PFSK-1 (cell line): ENCODE measurements around the gene JCHAIN.

Experiments used
- FOXP2 ChIP-seq: optimal IDR thresholded peaks from 2 replicates; pipeline ENCODE3; 2011; ENCODE audit warnings: borderline replicate concordance, control low read depth, inconsistent platforms; ENCODE audit not compliant: insufficient read depth; ENCODE audit errors: extremely low read length, extremely low read depth
- POLR2AphosphoS5 ChIP-seq: IDR thresholded peaks from 2 replicates; pipeline ENCODE4 v1.6.1; 2012; ENCODE audit warnings: low read depth, mild to moderate bottlenecking, control low read depth, low read length, moderate library complexity
- SIN3A ChIP-seq: IDR thresholded peaks from 2 replicates; pipeline ENCODE4 v1.6.1; 2012; ENCODE audit warnings: mild to moderate bottlenecking, low read length, moderate library complexity, borderline replicate concordance; ENCODE audit not compliant: insufficient read depth
- TAF1 ChIP-seq: IDR thresholded peaks from 2 replicates; pipeline ENCODE4 v1.6.1; 2012; ENCODE audit warnings: low read length, control low read depth, borderline replicate concordance; ENCODE audit not compliant: insufficient read depth
- TF ChIP-seq, protein P1 (sequence below), 2 experiments: IDR thresholded peaks; 2 replicates each; pipeline versions ENCODE4 v1.6.1 to v1.8.0; 2011 to 2012; ENCODE audit warnings: low read depth in 2 of 2, low read length in 2 of 2, control low read depth in 1 of 2, inconsistent platforms in 1 of 2, mild to moderate bottlenecking in 1 of 2, moderate library complexity in 1 of 2; ENCODE audit not compliant: insufficient read depth in 1 of 2

Gene JCHAIN

GRCh38 chr4:70705183-70706043 is 39.1 kb upstream of the JCHAIN start:
- TF ChIP-seq SIN3A (peak; percentile 65; the same call in 1 of the 2 replicates), FOXP2 (no peak), TAF1 (no peak), POLR2AphosphoS5 (peak; percentile 29; the same call in 1 of the 2 replicates)
- TF ChIP-seq, protein P1, sequence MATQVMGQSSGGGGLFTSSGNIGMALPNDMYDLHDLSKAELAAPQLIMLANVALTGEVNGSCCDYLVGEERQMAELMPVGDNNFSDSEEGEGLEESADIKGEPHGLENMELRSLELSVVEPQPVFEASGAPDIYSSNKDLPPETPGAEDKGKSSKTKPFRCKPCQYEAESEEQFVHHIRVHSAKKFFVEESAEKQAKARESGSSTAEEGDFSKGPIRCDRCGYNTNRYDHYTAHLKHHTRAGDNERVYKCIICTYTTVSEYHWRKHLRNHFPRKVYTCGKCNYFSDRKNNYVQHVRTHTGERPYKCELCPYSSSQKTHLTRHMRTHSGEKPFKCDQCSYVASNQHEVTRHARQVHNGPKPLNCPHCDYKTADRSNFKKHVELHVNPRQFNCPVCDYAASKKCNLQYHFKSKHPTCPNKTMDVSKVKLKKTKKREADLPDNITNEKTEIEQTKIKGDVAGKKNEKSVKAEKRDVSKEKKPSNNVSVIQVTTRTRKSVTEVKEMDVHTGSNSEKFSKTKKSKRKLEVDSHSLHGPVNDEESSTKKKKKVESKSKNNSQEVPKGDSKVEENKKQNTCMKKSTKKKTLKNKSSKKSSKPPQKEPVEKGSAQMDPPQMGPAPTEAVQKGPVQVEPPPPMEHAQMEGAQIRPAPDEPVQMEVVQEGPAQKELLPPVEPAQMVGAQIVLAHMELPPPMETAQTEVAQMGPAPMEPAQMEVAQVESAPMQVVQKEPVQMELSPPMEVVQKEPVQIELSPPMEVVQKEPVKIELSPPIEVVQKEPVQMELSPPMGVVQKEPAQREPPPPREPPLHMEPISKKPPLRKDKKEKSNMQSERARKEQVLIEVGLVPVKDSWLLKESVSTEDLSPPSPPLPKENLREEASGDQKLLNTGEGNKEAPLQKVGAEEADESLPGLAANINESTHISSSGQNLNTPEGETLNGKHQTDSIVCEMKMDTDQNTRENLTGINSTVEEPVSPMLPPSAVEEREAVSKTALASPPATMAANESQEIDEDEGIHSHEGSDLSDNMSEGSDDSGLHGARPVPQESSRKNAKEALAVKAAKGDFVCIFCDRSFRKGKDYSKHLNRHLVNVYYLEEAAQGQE (IDR thresholded peaks at IDR 0.05; ENCODE audit: insufficient read depth in 1 of 2, low read depth in 2 of 2, low read length in 2 of 2), result no peak

DNA sequence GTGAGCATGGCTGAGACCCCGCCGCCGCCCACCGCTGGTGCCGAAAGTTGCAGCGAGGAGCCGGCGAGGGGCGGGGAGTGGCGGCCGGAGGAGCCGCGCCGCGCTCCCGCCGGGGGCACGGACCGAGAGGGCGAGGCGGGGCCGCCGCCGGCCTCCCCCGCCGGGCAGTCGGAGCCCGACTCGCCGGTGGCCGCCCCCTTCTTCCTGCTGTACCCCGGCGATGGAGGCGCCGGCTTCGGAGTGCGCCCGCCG is 38.5 kb upstream of the JCHAIN start:
- TF ChIP-seq TAF1, result no peak
- TF ChIP-seq FOXP2, result no peak
- TF ChIP-seq POLR2AphosphoS5, result no peak
- no peak for TF ChIP-seq SIN3A
- TF ChIP-seq, protein P1 (IDR thresholded peaks at IDR 0.05; ENCODE audit: insufficient read depth in 1 of 2, low read depth in 2 of 2, low read length in 2 of 2), result no peak

DNA sequence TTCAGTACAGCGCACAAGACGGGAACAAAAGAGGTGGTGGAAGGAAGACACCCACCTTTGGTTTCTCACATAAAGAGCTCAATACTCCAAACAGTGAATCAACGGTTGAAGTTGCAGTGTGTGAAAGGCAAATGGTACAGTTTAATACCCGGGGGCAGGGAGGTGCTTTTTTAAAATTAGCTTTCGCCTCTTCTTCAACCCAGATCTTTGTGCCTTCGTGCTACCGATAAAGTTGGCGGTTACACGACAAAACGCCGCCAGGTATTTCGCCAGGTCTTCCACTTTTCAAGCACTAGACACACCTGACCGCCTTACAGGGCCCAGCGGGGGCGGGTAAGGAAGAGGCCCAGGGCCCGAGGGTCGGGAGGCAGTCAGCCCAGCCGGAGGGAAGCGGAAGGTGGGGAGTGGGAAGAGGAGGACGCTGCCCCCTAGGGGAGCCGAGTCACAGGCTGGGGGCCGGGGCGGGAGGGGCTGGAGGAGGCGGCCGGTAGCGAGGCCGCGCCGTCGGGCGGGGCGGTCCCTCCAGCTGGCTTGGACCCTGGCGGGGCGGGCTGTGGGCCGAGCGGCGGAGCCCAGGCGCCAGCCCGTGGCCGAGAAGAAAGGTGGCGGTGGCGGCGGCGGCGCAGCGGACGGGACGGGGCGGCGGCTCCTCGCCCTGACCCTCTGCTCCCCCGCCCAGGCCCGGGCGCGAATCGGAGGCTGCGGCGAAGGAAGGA is 38.1 kb upstream of the JCHAIN start:
- TF ChIP-seq, protein P1 (IDR thresholded peaks at IDR 0.05; ENCODE audit: insufficient read depth in 1 of 2, low read depth in 2 of 2, low read length in 2 of 2), result no peak
- TF ChIP-seq SIN3A (0 out of 2 replicates have a peak, but pooled peaks have one; percentile 23), TAF1 (peak; percentile 12; the same call in 1 of the 2 replicates), POLR2AphosphoS5 (no peak), FOXP2 (peak; percentile 59)

- no peak for TF ChIP-seq SIN3A
- no peak for TF ChIP-seq FOXP2
- TF ChIP-seq TAF1, result no peak
- TF ChIP-seq POLR2AphosphoS5, result no peak
- TF ChIP-seq, protein P1 (IDR thresholded peaks at IDR 0.05; ENCODE audit: insufficient read depth in 1 of 2, low read depth in 2 of 2, low read length in 2 of 2), result no peak
These were observed 37.4 kb upstream of the JCHAIN start for GRCh38 chr4:70703619-70704214.
